HEK293 (cell line): ENCODE data around the gene TNN.
A peak's percentile ranks its signal among the peaks of the same experiment; 100 is the strongest.

Experiments used
- BCL11B ChIP-seq: fragments of 450-650 bp; formaldehyde crosslinking; IDR thresholded peaks from 2 replicates; pipeline ENCODE4 v1.5.1; 2016; ENCODE audit warnings: low read depth, missing biosample characterization, missing genetic modification characterization
- HOXA7 ChIP-seq: sonication (generic); formaldehyde crosslinking; IDR thresholded peaks from 2 replicates; pipeline ENCODE4 v1.8.1; 2022; ENCODE audit warnings: missing genetic modification reagents, borderline replicate concordance
- HOXC10 ChIP-seq: sonication (generic); formaldehyde crosslinking; IDR thresholded peaks from 2 replicates; pipeline ENCODE4 v1.8.1; 2023; ENCODE audit warnings: mild to moderate bottlenecking, missing genetic modification reagents
- KLF7 ChIP-seq: fragments of 450-650 bp; formaldehyde crosslinking; IDR thresholded peaks from 2 replicates; pipeline ENCODE4 v1.5.1; 2016; ENCODE audit warnings: missing biosample characterization, missing genetic modification characterization, borderline replicate concordance
- KLF9 ChIP-seq: fragments of 450-650 bp; formaldehyde crosslinking; IDR thresholded peaks from 2 replicates; pipeline ENCODE4 v1.5.1; 2016; ENCODE audit warnings: missing biosample characterization, missing genetic modification characterization, low read depth
- PATZ1 ChIP-seq: fragments of 450-650 bp; formaldehyde crosslinking; IDR thresholded peaks from 2 replicates; pipeline ENCODE4 v1.5.1; 2016; ENCODE audit warnings: missing biosample characterization, missing genetic modification characterization
- PRDM6 ChIP-seq: fragments of 450-650 bp; formaldehyde crosslinking; IDR thresholded peaks from 2 replicates; pipeline ENCODE4 v1.5.1; 2017; ENCODE audit warnings: missing biosample characterization, missing genetic modification characterization
- YY2 ChIP-seq: fragments of 450-650 bp; formaldehyde crosslinking; IDR thresholded peaks from 2 replicates; pipeline ENCODE4 v1.5.1; 2016; ENCODE audit warnings: missing biosample characterization, missing genetic modification characterization
- ZBTB1 ChIP-seq: fragments of 450-650 bp; formaldehyde crosslinking; IDR thresholded peaks from 2 replicates; pipeline ENCODE4 v1.5.1; 2016; ENCODE audit warnings: missing biosample characterization, missing genetic modification characterization
- ZFP37 ChIP-seq: fragments of 450-650 bp; formaldehyde crosslinking; IDR thresholded peaks from 2 replicates; pipeline ENCODE4 v1.5.1; 2016; ENCODE audit warnings: missing biosample characterization, missing genetic modification characterization
- ZFP41 ChIP-seq: fragments of 450-650 bp; formaldehyde crosslinking; IDR thresholded peaks from 2 replicates; pipeline ENCODE4 v1.5.1; 2016; ENCODE audit warnings: missing biosample characterization, missing genetic modification characterization, borderline replicate concordance
- ZNF292 ChIP-seq: fragments of 450-650 bp; formaldehyde crosslinking; IDR thresholded peaks from 2 replicates; pipeline ENCODE4 v1.5.1; 2016; ENCODE audit warnings: low read depth, missing biosample characterization, missing genetic modification characterization, borderline replicate concordance
- ZNF311 ChIP-seq: fragments of 450-650 bp; formaldehyde crosslinking; IDR thresholded peaks from 2 replicates; pipeline ENCODE4 v1.5.1; 2017; ENCODE audit warnings: missing biosample characterization, missing genetic modification characterization, borderline replicate concordance
- ZNF391 ChIP-seq: fragments of 450-650 bp; formaldehyde crosslinking; IDR thresholded peaks from 2 replicates; pipeline ENCODE4 v1.5.1; 2016; ENCODE audit warnings: low read depth, missing biosample characterization, missing genetic modification characterization, borderline replicate concordance
- ZNF514 ChIP-seq: fragments of 450-650 bp; formaldehyde crosslinking; IDR thresholded peaks from 2 replicates; pipeline ENCODE4 v1.5.1; 2016; ENCODE audit warnings: missing biosample characterization, missing genetic modification characterization
- ZNF521 ChIP-seq: fragments of 450-650 bp; formaldehyde crosslinking; IDR thresholded peaks from 2 replicates; pipeline ENCODE4 v1.5.1; 2017; ENCODE audit warnings: missing biosample characterization, mild to moderate bottlenecking, missing genetic modification characterization
- ZNF529 ChIP-seq: fragments of 450-650 bp; formaldehyde crosslinking; IDR thresholded peaks from 2 replicates; pipeline ENCODE4 v1.5.1; 2017; ENCODE audit warnings: missing genetic modification characterization, missing biosample characterization; ENCODE audit not compliant: insufficient replicate concordance
- ZNF645 ChIP-seq: fragments of 450-650 bp; formaldehyde crosslinking; IDR thresholded peaks from 2 replicates; pipeline ENCODE4; 2016; ENCODE audit warnings: missing biosample characterization, missing genetic modification characterization
- ZNF658 ChIP-seq: fragments of 450-650 bp; formaldehyde crosslinking; IDR thresholded peaks from 2 replicates; pipeline ENCODE4; 2016; ENCODE audit warnings: missing biosample characterization, missing genetic modification characterization
- ZNF768 ChIP-seq: fragments of 450-650 bp; formaldehyde crosslinking; IDR thresholded peaks from 2 replicates; pipeline ENCODE4 v1.5.1; 2018; ENCODE audit warnings: missing biosample characterization, mild to moderate bottlenecking, missing genetic modification characterization
- ZNF785 ChIP-seq: fragments of 450-650 bp; formaldehyde crosslinking; IDR thresholded peaks from 2 replicates; pipeline ENCODE4 v1.5.1; 2016; ENCODE audit warnings: missing biosample characterization, missing genetic modification characterization
- ZNF791 ChIP-seq: fragments of 450-650 bp; formaldehyde crosslinking; IDR thresholded peaks from 2 replicates; pipeline ENCODE4 v1.5.1; 2016; ENCODE audit warnings: missing biosample characterization, missing genetic modification characterization
- ZSCAN16 ChIP-seq: fragments of 450-650 bp; formaldehyde crosslinking; IDR thresholded peaks from 2 replicates; pipeline ENCODE4 v1.5.1; 2016; ENCODE audit warnings: missing biosample characterization, missing genetic modification characterization
- ZSCAN23 ChIP-seq: fragments of 450-650 bp; formaldehyde crosslinking; IDR thresholded peaks from 2 replicates; pipeline ENCODE4 v1.5.1; 2016; ENCODE audit warnings: missing biosample characterization, missing genetic modification characterization
- ZXDB ChIP-seq: fragments of 450-650 bp; formaldehyde crosslinking; IDR thresholded peaks from 2 replicates; pipeline ENCODE4 v1.5.1; 2016; ENCODE audit warnings: missing biosample characterization, missing genetic modification characterization
- TF ChIP-seq, protein P1 (sequence below): fragments of 450-650 bp; formaldehyde crosslinking; IDR thresholded peaks from 2 replicates; pipeline ENCODE4 v1.5.1; 2016; ENCODE audit warnings: missing biosample characterization, missing genetic modification characterization
- TF ChIP-seq, protein P2 (sequence below): fragments of 450-650 bp; formaldehyde crosslinking; IDR thresholded peaks from 2 replicates; pipeline ENCODE4 v1.5.1; 2016; ENCODE audit warnings: missing biosample characterization, missing genetic modification characterization
- TF ChIP-seq, protein P3 (sequence below): fragments of 450-650 bp; formaldehyde crosslinking; IDR thresholded peaks from 2 replicates; pipeline ENCODE4 v1.5.1; 2016; ENCODE audit warnings: missing biosample characterization, missing genetic modification characterization
- TF ChIP-seq, protein P4 (sequence below): fragments of 450-650 bp; formaldehyde crosslinking; IDR thresholded peaks from 2 replicates; pipeline ENCODE4 v1.5.1; 2016; ENCODE audit warnings: missing biosample characterization, missing genetic modification characterization

The TNN gene

GRCh38 chr1:175023043-175023921 lies 44.4 kb upstream of the TNN start, which contains the start of gene MRPS14 (continued):
- TF ChIP-seq ZBTB1 (no peak), ZNF311 (tag by site-specific recombination) (no peak), ZFP37 (tag by site-specific recombination) (no peak; the same call in 1 of the 2 replicates), ZXDB (peak; percentile 92), KLF7 (tag by site-specific recombination) (peak; percentile 66; the same call in 1 of the 2 replicates), ZNF785 (no peak), ZNF791 (tag by site-specific recombination) (no peak), KLF9 (tag by site-specific recombination) (peak; percentile 76), ZNF529 (no peak), ZNF521 (no peak), ZNF645 (tag by site-specific recombination) (no peak), ZNF768 (no peak), YY2 (tag by site-specific recombination) (peak; percentile 87), BCL11B (tag by site-specific recombination) (no peak), ZNF658 (tag by site-specific recombination) (no peak), ZNF292 (tag by site-specific recombination) (no peak), ZNF391 (tag by site-specific recombination) (no peak; the same call in 1 of the 2 replicates), ZNF514 (tag by site-specific recombination) (no peak), ZSCAN16 (tag by site-specific recombination) (no peak), HOXC10 (CRISPR knock-in tag) (no peak), HOXA7 (CRISPR knock-in tag) (no peak), ZFP41 (tag by site-specific recombination) (no peak), PATZ1 (tag by site-specific recombination) (peak; percentile 60), ZSCAN23 (tag by site-specific recombination) (no peak), PRDM6 (tag by site-specific recombination) (no peak)
- TF ChIP-seq, protein P1, sequence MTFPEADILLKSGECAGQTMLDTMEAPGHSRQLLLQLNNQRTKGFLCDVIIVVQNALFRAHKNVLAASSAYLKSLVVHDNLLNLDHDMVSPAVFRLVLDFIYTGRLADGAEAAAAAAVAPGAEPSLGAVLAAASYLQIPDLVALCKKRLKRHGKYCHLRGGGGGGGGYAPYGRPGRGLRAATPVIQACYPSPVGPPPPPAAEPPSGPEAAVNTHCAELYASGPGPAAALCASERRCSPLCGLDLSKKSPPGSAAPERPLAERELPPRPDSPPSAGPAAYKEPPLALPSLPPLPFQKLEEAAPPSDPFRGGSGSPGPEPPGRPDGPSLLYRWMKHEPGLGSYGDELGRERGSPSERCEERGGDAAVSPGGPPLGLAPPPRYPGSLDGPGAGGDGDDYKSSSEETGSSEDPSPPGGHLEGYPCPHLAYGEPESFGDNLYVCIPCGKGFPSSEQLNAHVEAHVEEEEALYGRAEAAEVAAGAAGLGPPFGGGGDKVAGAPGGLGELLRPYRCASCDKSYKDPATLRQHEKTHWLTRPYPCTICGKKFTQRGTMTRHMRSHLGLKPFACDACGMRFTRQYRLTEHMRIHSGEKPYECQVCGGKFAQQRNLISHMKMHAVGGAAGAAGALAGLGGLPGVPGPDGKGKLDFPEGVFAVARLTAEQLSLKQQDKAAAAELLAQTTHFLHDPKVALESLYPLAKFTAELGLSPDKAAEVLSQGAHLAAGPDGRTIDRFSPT (tag by site-specific recombination) = no peak
- TF ChIP-seq, protein P2, sequence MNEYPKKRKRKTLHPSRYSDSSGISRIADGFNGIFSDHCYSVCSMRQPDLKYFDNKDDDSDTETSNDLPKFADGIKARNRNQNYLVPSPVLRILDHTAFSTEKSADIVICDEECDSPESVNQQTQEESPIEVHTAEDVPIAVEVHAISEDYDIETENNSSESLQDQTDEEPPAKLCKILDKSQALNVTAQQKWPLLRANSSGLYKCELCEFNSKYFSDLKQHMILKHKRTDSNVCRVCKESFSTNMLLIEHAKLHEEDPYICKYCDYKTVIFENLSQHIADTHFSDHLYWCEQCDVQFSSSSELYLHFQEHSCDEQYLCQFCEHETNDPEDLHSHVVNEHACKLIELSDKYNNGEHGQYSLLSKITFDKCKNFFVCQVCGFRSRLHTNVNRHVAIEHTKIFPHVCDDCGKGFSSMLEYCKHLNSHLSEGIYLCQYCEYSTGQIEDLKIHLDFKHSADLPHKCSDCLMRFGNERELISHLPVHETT (tag by site-specific recombination) = peak; percentile 78; the same call in 1 of the 2 replicates
- TF ChIP-seq, protein P3, sequence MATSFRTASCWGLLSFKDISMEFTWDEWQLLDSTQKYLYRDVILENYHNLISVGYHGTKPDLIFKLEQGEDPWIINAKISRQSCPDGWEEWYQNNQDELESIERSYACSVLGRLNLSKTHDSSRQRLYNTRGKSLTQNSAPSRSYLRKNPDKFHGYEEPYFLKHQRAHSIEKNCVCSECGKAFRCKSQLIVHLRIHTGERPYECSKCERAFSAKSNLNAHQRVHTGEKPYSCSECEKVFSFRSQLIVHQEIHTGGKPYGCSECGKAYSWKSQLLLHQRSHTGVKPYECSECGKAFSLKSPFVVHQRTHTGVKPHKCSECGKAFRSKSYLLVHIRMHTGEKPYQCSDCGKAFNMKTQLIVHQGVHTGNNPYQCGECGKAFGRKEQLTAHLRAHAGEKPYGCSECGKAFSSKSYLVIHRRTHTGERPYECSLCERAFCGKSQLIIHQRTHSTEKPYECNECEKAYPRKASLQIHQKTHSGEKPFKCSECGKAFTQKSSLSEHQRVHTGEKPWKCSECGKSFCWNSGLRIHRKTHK (tag by site-specific recombination) = no peak
- TF ChIP-seq, protein P4, sequence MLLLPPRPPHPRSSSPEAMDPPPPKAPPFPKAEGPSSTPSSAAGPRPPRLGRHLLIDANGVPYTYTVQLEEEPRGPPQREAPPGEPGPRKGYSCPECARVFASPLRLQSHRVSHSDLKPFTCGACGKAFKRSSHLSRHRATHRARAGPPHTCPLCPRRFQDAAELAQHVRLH (tag by site-specific recombination) = peak; percentile 50; the same call in 1 of the 2 replicates
